IPS DF 4.7 (cell line): Measurements from ENCODE around the gene KRT85.
"Not testable (repeated sequence)": the region's sequence is repeated elsewhere in the genome, so short reads cannot be mapped to it uniquely, and the experiment has no call there.

Experiments used
- DNase-seq: peaks from one replicate; pipeline ENCODE4 v3.0.0-alpha.2; 2013; ENCODE audit warnings: low spot score; ENCODE audit errors: extremely low read depth

KRT85 gene

DNA sequence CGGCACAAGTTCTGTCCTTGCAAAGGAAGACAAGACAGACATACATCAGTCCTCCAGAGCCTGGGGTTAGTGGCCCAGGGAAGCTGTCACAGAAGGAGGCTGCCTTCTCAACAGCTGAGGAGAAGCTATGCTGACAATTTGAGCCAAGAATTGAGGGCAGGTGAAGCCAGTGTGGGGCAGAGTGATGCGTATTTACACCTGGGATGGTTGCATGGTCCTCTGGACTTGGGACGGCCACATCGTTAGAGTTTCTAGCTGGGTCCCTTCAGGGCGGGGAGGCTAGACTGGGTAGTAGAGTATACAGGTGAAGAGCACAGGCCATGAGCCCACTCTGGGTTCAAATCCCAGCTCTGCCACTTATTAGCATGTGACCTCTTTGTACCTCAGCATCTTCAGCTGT, 16.5 kb downstream of the KRT85 start:
- no peak for DNase-seq

DNA sequence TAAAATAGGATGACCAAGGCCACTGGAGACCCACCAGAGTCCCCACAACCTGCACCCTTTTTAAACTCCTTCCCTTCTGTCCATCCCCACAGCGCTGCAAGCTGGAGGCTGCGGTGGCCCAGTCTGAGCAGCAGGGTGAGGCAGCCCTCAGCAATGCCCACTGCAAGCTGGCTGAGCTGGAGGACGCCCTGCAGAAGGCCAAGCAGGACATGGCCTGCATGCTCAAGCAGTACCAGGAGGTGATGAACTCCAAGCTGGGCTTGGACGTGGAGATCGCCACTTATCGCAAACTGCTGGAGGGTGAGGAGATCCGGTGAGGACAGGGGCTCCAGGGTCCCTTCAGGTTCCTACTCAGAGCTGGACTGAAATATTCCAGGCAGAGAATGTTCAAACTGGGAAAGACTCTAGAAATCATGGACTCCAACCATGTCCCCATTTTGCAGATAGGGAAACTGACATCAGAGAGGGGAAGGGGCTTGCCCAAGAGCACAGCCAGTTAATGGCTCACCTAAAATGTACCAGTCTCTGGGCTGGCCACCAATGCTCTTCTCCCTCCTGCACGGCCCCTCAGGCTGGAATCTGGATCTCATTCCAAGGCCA, 17.2 kb downstream of the KRT85 start:
- DNase-seq: no peak

DNA sequence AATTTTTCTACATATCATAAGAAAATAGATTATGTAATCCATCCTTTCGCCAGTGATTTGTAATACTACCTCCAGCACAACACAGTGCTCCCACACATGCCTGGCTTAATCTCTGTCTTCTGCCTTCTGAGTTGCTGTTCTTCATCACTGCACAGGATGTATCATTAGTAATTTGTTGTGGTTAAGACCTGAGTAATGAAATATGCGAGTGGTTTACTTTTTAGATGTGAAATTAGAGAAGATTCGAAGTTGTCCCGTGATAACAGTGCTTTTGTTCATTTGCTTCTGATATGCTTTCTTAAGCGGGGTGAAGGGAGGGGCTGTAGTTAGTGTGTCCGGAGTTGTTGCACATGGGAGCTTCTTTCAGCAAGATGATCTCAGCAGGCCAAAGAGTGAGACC, 18.1 kb downstream of the KRT85 start:
- DNase-seq: no peak

DNA sequence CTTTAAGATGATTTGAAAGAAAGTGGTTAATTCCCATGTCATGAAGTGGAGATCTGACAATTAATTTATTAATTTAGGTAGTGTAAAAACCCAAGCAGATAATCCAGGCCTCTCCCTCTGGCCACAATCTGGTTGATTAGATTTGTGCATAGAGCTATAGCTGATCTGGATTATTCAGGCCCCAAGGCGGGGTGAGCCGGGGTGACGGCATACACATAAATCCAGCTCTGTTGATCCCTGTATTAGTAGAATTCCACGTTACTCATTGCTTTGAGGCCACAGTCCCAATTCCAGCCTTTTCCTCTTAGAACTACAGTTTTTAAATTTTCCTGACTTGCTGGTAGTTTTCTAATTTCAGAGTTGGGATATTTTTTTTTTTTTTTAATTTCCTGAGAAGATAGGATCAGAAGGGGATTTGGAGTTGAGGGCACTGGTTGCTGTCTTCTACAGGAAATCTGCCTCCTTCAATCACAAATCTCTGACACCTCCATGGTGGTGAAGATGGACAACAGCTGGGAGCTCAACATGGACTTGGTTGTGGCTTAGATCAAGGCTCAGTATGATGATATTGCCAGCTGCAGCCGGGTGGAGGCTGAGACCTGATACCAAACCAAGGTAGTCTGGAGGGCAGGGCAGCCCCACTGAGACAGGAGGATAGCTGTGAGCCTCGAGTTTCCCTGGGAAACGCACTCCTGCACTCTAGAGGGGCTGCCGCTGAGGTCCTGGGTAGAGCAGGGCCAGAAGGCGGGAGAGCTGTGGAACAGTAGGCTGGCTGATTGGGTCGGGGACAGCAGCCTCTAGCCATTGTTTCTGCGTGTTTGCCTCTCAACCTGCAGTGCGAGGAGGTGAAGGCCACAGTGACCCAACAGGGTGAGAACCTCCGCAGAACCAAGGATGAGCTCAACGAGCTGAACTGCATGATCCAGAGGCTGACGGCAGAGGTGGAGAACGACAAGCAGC, 19.4 kb downstream of the KRT85 start:
- no peak for DNase-seq

DNA sequence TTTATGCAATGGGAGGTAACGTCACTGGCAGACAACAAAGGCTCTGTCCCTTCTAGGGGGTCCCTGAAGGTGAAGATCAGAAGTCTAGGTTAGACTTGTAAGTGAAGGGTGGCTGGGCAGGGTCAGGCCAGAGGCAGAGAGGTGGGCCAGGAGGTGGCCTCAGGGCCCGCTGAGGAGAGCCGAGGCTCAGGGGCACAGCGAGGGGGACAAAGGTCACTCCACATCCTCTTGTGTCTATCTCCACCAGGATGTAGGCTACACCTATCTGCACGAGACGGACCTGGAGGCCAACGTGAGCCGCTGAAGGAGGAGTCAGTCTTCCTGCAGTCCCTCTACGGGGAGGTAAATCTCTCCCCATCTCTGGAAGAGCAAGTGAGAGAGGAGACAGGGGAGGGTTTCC, 20.3 kb downstream of the KRT85 start:
- DNase-seq: no peak

DNA sequence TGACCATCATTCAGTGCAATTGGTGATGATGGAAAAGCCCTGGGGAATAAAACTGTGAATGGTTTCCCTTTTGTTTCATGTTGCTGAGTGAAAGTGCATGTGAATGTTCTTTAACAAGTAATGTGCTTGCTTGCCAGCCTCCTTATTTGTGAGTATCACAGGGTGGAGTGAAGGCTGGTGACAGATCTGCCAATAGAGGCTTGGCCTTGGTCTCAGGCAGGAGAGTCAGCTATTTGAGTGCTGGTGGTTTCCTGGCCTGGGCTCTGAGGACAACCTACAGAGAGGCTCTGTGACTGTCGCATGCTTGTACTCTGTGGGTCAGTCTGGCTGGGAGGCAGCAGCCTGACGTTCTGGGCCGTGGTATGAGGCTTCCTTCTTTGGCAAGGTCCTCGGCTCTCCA, 20.7 kb downstream of the KRT85 start:
- no peak for DNase-seq

DNA sequence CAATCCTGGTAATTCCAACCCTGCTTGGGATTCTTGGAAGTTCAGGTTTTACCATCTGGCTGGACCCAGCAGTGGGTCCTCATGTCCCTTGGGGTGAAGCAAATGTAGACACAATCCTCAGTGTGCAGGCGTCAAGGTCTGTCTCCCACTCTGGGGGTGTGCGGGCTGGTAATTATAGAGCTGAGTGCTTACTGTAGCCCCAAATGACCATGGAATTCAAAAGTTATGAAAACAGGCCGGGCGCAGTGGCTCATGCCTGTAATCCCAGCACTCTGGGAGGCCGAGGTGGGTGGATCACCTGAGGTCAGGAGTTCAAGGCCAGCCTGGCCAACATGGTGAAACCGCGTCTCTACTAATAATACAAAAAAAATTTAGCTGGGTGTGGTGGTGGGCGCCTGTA, 22.2 kb downstream of the KRT85 start:
- DNase-seq: not testable (repeated sequence)

DNA sequence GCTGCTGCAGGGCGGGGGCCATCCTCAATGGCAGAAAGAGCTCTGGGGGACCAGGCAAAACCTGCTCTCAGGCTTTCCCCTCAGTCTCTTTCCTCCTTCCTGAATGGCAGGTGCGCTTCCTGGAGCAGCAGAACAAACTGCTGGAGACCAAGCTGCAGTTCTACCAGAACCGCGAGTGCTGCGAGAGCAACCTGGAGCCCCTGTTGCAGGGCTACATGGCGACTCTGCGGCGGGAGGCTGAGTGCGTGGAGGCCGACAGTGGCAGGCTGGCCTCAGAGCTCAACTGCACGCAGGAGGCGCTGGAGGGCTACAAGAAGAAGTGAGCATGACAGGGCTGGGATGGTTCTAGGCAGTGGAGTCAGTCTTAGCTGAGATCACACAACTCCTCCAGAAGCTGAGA, 23.2 kb downstream of the KRT85 start:
- no peak for DNase-seq

DNA sequence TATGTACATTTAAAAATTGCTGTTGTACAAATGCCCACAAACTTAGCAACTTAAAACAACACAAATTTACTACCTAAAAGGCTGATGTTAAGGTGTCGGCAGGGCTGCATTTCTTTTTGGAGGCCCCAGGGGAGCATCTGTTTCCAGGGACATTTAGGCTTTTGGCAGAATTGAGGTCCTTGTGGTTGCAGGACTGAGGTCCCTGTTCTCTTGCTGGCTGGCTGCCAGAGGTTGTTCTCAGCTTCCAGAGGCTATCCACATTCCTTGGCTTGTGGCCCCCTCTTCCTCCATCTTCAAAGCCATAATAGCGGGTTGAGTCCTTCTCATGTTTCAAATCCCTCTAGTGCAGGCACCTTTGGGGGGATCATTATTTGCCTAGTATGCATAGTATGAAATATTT, 23.7 kb downstream of the KRT85 start:
- no peak for DNase-seq

DNA sequence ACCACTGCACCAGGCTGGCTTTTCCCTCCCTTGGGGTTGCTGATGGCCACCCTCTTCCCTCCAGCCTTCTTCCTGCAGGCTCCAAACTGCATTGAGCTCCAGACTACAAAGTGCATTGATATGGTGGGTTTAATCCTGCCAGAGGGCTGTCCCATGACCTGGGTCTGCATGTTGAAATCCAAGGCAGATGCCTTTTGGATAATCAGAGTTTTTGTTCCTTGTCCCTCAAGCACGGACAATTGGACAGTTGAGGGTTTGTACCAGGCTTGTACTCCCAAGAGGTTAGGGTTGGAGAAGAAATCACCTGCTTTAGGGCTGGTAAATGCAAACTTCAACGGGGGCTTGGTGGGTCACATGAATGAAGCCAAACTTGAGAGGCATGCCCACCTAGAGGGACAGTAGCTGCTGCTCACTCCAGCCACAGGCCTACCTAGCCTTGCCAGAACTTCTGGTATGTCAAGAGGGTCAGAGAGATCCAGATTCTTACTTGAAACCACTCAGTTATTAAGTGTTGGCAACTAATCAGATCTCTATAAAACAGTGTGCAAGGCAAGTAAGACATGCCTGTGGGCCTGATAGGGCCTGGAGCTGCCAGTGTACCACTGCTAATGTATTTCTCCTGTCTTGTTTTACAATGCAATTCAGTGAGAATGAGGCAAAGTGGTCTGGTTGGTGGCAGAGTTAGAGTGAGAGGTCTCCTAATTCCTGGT, 24.3 kb downstream of the KRT85 start:
- DNase-seq: no peak

DNA sequence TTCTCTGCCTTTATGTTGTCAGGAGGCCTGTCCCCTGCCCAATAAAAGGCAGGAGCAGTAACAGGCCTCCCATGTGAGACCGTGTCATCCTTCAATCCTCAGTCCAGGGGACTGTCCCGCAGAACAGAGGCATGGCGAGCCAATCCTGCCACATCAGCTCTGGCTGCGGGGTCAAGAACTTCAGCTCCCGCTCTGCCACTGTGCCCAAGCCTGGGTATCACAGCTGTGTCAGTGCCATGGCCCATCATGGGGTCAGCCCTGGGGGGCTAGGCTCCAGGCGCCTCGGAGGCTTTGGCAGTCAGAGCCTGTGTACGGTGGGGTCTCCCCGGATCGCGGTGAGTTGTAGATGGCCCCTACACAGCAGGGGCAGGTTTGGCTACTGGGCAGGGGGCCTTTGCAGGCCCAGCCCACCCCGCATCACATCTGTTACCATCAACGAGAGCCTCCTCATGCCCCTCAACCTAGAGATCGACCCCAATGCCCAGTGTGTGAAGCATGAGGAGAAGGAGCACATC, 26.2 kb downstream of the KRT85 start:
- DNase-seq: no peak

DNA sequence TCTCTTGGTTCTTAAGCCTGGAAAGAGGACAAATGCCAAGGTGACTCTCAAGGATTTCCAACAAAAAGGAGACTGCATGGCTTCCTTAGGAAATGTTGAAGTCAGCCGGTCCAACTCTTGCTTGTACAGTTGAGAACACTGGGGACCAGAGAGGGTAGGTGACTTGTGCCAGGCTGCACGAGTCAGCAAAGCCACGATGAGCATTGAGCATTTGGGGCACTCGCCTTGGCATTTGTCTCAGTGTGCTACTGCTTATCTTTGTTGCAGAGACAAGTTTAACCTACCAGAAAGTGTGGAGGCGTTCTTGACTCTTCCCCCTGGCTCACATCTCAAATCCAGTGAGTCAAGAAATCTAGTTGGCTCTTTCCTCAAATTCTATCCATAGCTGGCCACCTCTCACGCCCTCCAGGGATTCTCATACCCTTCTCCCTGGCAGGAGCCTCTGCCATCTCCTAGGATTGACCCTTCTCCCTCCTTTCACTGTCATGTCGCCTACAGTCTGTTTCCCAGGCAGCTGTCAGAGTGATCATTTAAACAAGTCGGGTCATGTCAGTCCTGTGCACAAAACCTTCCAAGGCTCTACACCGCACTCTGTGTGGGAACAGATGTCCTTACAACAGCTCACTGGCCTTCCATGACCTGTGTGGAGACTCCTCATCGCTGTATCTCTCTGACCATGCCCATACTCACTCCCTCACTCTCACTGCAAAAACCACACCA, 28.9 kb downstream of the KRT85 start:
- DNase-seq: no peak

DNA sequence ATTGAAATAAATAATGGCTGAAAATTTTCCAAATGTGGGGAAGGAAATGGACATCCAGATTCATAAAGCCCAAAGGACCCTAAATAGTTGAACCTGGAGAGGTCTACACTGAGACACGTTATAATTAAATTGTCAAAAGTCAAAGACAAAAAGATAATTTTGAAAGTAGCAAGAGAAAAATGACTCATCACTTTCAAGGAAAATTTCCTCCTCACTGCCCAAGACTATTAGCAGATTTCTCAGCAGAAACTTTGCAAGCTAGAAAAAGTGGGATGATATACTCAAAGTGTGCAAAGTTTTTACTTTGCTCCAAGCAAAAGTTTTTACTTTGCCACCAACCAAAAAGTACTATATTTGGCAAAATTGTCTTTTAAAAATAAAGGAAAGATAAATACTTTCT, 30.2 kb downstream of the KRT85 start:
- DNase-seq: no peak

DNA sequence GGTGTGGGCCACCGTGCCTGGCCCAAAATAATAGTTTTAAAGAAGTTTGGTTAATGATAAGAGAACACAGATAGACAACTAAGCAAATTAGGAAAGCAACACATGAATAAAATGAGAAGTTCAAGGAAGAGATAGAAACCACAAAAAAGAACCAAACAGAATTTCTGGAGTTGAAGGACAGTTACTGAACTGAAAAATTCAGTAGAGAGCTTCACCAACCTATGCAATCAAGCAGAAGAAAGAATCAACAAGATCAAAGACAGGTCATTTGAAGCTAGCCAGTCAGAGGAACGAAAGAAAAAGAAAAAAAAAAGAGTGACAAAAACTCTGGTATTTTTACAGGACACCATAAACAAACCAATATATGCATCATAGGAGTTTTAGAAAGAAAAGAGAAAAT, 30.6 kb downstream of the KRT85 start:
- DNase-seq: no peak

DNA sequence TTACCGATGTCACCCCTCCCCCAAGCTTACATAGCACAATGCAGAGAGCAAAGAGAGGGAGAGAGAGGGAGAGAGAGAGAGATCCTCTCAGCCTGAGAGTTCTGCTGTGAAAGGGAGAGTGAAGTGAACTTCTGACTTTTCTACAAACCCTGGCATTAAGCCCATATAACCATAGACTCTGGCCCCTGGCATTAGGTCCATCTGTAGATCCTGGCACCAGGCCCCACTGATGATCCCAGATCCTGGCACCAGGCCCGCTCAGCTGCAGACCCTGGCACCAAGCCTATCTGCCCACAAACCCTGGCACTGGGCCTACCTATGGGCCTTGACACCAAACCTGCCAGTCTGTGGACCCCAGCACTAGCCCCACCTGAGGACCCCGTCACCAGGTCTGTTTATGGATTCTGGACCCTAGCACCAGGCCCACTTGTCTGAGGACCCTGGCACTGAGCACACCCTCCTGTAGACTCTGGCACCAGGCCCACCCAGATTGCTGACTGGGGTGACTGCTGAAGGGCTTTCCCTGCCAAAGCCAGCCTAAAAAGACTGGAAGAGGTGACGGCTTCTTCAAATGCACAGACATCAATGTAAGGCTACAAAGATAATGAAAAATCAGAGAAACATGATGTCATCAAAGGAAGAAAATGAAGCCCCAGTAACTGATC, 31.6 kb downstream of the KRT85 start:
- no peak for DNase-seq

DNA sequence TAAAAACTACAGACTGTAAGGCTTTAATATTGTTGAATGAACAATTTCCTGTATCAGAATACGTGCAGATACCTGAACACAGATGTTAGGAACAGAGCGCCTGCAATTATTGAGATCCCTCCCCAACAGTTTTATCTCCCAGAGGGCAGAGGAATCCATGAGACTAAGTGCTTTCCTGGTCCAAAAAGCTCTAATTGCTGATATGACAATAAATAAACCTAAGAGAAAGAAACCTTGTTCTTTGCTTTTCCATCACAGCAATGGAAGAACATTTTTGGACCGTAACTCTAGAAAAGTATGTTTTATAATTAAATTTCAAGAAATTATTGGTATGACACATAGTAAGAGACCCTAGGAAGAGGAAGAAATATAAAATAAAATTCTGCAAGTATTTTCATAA, 33.1 kb downstream of the KRT85 start:
- DNase-seq: no peak

DNA sequence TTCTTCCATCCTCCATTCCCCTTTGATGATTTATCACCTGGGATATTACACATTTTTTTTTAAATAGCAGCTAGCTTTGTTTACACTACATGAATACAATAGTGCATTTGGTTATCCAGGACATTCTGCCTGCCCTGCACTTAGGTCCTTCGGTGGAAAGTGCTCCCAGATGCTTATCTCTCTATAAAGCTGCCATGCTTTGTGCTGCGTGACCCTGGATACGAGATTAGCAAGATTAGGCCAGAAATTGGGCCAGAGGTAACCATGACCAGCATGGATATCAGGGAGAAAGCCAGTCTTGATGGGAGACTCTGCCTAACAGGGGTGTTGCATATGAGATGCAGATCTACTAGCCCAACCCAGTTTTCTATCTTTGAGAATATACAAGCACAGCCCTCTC, 34.0 kb downstream of the KRT85 start:
- DNase-seq: no peak

DNA sequence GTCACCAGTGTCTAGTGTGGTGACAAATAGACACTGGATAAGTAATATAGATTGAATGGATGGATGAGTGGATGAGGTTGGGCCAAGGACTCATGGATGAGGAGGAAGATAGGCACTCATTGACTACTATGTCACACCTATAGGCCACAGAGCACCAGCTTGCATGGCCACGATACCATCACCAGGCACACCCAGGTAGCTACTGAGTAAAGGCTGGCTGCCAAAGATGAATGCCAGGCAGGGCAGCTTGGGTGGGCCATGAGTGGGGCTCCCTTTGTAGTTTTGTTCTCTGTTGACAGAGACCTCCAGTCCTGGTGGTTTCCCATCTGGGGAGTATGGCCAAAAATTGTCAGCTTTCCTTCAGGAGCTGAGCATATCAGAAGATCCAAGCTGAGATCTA, 34.9 kb downstream of the KRT85 start:
- no peak for DNase-seq

DNA sequence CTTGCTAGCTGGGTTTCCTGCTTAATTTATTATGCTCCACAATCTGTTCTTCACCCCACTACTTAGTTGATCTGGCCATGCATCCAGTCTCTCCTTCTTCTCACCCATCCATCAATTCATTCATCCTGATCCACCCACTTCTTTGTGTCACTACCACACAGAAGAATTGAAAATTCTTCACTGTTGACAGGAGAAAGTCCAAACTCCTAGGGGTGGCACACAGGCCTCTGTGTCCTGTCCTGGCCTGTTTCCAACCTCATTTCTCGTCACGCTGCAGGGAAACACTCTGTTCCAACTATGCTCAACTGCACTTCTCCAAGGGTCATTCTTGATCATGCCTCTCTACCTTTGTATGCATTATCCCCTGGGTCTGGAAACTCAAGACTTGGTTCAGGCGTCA, 35.4 kb downstream of the KRT85 start:
- no peak for DNase-seq

DNA sequence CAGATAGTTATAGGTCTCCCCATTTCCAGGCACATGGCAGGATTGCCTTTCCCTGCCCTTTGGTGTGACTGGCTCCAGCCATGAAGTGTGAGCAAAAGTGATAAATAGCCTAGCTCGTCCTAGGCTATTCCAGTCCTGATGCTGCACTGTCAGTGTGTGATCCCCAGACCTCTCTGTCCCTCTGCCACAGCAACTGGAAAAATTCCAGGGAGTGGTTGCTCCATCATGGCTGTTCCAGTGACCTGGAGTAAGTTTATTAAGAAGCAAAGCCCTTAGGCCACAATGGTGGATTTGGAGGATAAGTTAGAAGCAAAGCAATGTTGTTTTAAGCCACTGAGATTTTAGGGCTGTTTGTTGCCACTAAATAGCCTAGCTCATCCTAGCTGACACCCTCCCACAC, 36.2 kb downstream of the KRT85 start:
- DNase-seq: no peak
